ENCODE results near the gene ADAMTSL2.
A peak's percentile ranks its signal among the peaks of the same experiment; 100 is the strongest.

Gene ADAMTSL2

GRCh38 chr9:133531293-133531692 lies 3.2 kb upstream of the ADAMTSL2 start:
- no peaks in the 10 kb centered on the region for H3K36me3 ChIP-seq (ENCODE audit: control insufficient read depth in 1 of 2, insufficient read depth in 2 of 2, low read depth in 1 of 2, low read length in 2 of 2)
- no peak overlapping the region for H3K18ac ChIP-seq (ENCODE audit: low read depth in 1 of 2, low read length in 2 of 2)
- H3K4me1 ChIP-seq (ENCODE audit: control insufficient read depth, insufficient read depth, low read depth, low read length), result peaks cover 43% of the 10 kb centered on the region
- H2AFZ ChIP-seq (ENCODE audit: low read depth, low read length), result no peak overlapping the region
- no peak overlapping the region for H4K91ac ChIP-seq (ENCODE audit: low read length)
- H3K4ac ChIP-seq (ENCODE audit: low read depth in 1 of 2, low read length in 2 of 2), result no peak overlapping the region
- no peak overlapping the region for H3K23ac ChIP-seq (ENCODE audit: low read length in 2 of 2)
- H3K4me2 ChIP-seq (ENCODE audit: low read length, poor library complexity, severe bottlenecking), result no peak overlapping the region
- no peak overlapping the region for H4K8ac ChIP-seq (ENCODE audit: low read length)
- no peak overlapping the region for H3K14ac ChIP-seq (ENCODE audit: low read length in 2 of 2)
- H3K9me3 ChIP-seq (ENCODE audit: control insufficient read depth, low read length), result no peaks in the 10 kb centered on the region
- no peak for DNase-seq
- H2BK5ac ChIP-seq (ENCODE audit: low read depth, low read length, poor library complexity, severe bottlenecking), result no peak overlapping the region
- H2AK5ac ChIP-seq (ENCODE audit: low read length, severe bottlenecking), result no peak overlapping the region
- H3K4me3 ChIP-seq (ENCODE audit: insufficient read depth in 1 of 2, low read depth in 1 of 2, low read length in 2 of 2), result no peak overlapping the region
- no peak overlapping the region for H3K27ac ChIP-seq (ENCODE audit: low read length, poor library complexity, severe bottlenecking)
- WGBS, result 53% methylated on average over 8 of the region's 9 CpGs
- H2BK120ac ChIP-seq (ENCODE audit: low read depth, low read length), result no peak overlapping the region
- no peak overlapping the region for H2BK15ac ChIP-seq (ENCODE audit: low read depth, poor library complexity, severe bottlenecking)
- H3K9ac ChIP-seq (ENCODE audit: low read length), result no peak overlapping the region
- H3K79me1 ChIP-seq (replicated peaks; ENCODE audit: low read length, poor library complexity, severe bottlenecking), result no peaks in the 10 kb centered on the region
- H2BK12ac ChIP-seq (ENCODE audit: low read length in 2 of 2), result no peak overlapping the region
- H3K27me3 ChIP-seq (ENCODE audit: control insufficient read depth in 1 of 2, insufficient read depth in 1 of 2, low read length in 2 of 2), result peaks cover 73 to 87% of the 10 kb centered on the region in 2 experiments

GRCh38 chr9:133532937-133533668 lies 1.4 kb upstream of the ADAMTSL2 start:
- peak; percentile 66 for DNase-seq
- no peak overlapping the region for H2BK15ac ChIP-seq (ENCODE audit: low read depth, poor library complexity, severe bottlenecking)
- no peak overlapping the region for H3K9ac ChIP-seq (ENCODE audit: low read length)
- no peak overlapping the region for H3K18ac ChIP-seq (ENCODE audit: low read depth in 1 of 2, low read length in 2 of 2)
- no peaks in the 10 kb centered on the region for H3K9me3 ChIP-seq (ENCODE audit: control insufficient read depth, low read length)
- no peak overlapping the region for H3K4me2 ChIP-seq (ENCODE audit: low read length, poor library complexity, severe bottlenecking)
- no peak overlapping the region for H3K23ac ChIP-seq (ENCODE audit: low read length in 2 of 2)
- H3K4ac ChIP-seq (ENCODE audit: low read depth in 1 of 2, low read length in 2 of 2), result no peak overlapping the region
- H3K36me3 ChIP-seq (ENCODE audit: control insufficient read depth in 1 of 2, insufficient read depth in 2 of 2, low read depth in 1 of 2, low read length in 2 of 2), result no peaks in the 10 kb centered on the region
- peaks cover 26% of the 10 kb centered on the region for H3K4me1 ChIP-seq (ENCODE audit: control insufficient read depth, insufficient read depth, low read depth, low read length)
- 69% methylated on average over 20 of the region's 20 CpGs for WGBS
- no peak overlapping the region for H2BK5ac ChIP-seq (ENCODE audit: low read depth, low read length, poor library complexity, severe bottlenecking)
- no peak overlapping the region for H3K4me3 ChIP-seq (ENCODE audit: insufficient read depth in 1 of 2, low read depth in 1 of 2, low read length in 2 of 2)
- H3K27me3 ChIP-seq (ENCODE audit: control insufficient read depth in 1 of 2, insufficient read depth in 1 of 2, low read length in 2 of 2), result peaks cover 69 to 90% of the 10 kb centered on the region in 2 experiments
- H2AFZ ChIP-seq (ENCODE audit: low read depth, low read length), result no peak overlapping the region
- no peak overlapping the region for H4K8ac ChIP-seq (ENCODE audit: low read length)
- no peak overlapping the region for H2BK120ac ChIP-seq (ENCODE audit: low read depth, low read length)
- H2AK5ac ChIP-seq (ENCODE audit: low read length, severe bottlenecking), result no peak overlapping the region
- H2BK12ac ChIP-seq (ENCODE audit: low read length in 2 of 2), result no peak overlapping the region
- no peak overlapping the region for H3K27ac ChIP-seq (ENCODE audit: low read length, poor library complexity, severe bottlenecking)
- no peak overlapping the region for H4K91ac ChIP-seq (ENCODE audit: low read length)
- H3K14ac ChIP-seq (ENCODE audit: low read length in 2 of 2), result no peak overlapping the region
- H3K79me1 ChIP-seq (replicated peaks; ENCODE audit: low read length, poor library complexity, severe bottlenecking), result no peaks in the 10 kb centered on the region

- Histone ChIP-seq H3K79me1 (replicated peaks; ENCODE audit: low read length, poor library complexity, severe bottlenecking) (no peaks in the 10 kb centered on the region), H3K36me3 (ENCODE audit: control insufficient read depth in 1 of 2, insufficient read depth in 2 of 2, low read depth in 1 of 2, low read length in 2 of 2) (no peaks in the 10 kb centered on the region), H3K18ac (ENCODE audit: low read depth in 1 of 2, low read length in 2 of 2) (no peak overlapping the region), H2BK5ac (ENCODE audit: low read depth, low read length, poor library complexity, severe bottlenecking) (no peak overlapping the region), H3K14ac (ENCODE audit: low read length in 2 of 2) (peak overlapping the region in 1 of 2 experiments; percentile 22), H3K4ac (ENCODE audit: low read depth in 1 of 2, low read length in 2 of 2) (no peak overlapping the region), H3K4me3 (ENCODE audit: insufficient read depth in 1 of 2, low read depth in 1 of 2, low read length in 2 of 2) (peak overlapping the region in 1 of 2 experiments; percentile 9), H3K9ac (ENCODE audit: low read length) (peak overlapping the region; percentile 59), H3K4me2 (ENCODE audit: low read length, poor library complexity, severe bottlenecking) (no peak overlapping the region), H4K91ac (ENCODE audit: low read length) (peak overlapping the region; percentile 43), H3K9me3 (ENCODE audit: control insufficient read depth, low read length) (no peaks in the 10 kb centered on the region), H2BK15ac (ENCODE audit: low read depth, poor library complexity, severe bottlenecking) (no peak overlapping the region), H2AK5ac (ENCODE audit: low read length, severe bottlenecking) (no peak overlapping the region), H4K8ac (ENCODE audit: low read length) (peak overlapping the region; percentile 67), H3K27me3 (ENCODE audit: control insufficient read depth in 1 of 2, insufficient read depth in 1 of 2, low read length in 2 of 2) (peaks cover 68 to 87% of the 10 kb centered on the region in 2 experiments), H3K23ac (ENCODE audit: low read length in 2 of 2) (no peak overlapping the region), H3K4me1 (ENCODE audit: control insufficient read depth, insufficient read depth, low read depth, low read length) (peaks cover 19% of the 10 kb centered on the region), H2AFZ (ENCODE audit: low read depth, low read length) (no peak overlapping the region), H3K27ac (ENCODE audit: low read length, poor library complexity, severe bottlenecking) (no peak overlapping the region), H2BK120ac (ENCODE audit: low read depth, low read length) (peak overlapping the region; percentile 19), H2BK12ac (ENCODE audit: low read length in 2 of 2) (no peak overlapping the region)
- DNase-seq, result peak; percentile 16
- 62% methylated on average over 9 of the region's 9 CpGs for WGBS
These were observed 647 bp upstream of the ADAMTSL2 start for GRCh38 chr9:133533857-133534256.

GRCh38 chr9:133535306-133535877 lies 888 bp downstream of the ADAMTSL2 start:
- Histone ChIP-seq H2BK12ac (ENCODE audit: low read length in 2 of 2) (no peak overlapping the region), H3K4me3 (ENCODE audit: insufficient read depth in 1 of 2, low read depth in 1 of 2, low read length in 2 of 2) (no peak overlapping the region), H3K4me1 (ENCODE audit: control insufficient read depth, insufficient read depth, low read depth, low read length) (peaks cover 17% of the 10 kb centered on the region), H2BK15ac (ENCODE audit: low read depth, poor library complexity, severe bottlenecking) (no peak overlapping the region), H4K91ac (ENCODE audit: low read length) (no peak overlapping the region), H3K9me3 (ENCODE audit: control insufficient read depth, low read length) (no peaks in the 10 kb centered on the region), H3K9ac (ENCODE audit: low read length) (no peak overlapping the region), H3K27ac (ENCODE audit: low read length, poor library complexity, severe bottlenecking) (no peak overlapping the region), H3K4ac (ENCODE audit: low read depth in 1 of 2, low read length in 2 of 2) (no peak overlapping the region), H4K8ac (ENCODE audit: low read length) (no peak overlapping the region), H3K27me3 (ENCODE audit: control insufficient read depth in 1 of 2, insufficient read depth in 1 of 2, low read length in 2 of 2) (peaks cover 61 to 86% of the 10 kb centered on the region in 2 experiments), H3K18ac (ENCODE audit: low read depth in 1 of 2, low read length in 2 of 2) (no peak overlapping the region), H2BK120ac (ENCODE audit: low read depth, low read length) (no peak overlapping the region), H3K36me3 (ENCODE audit: control insufficient read depth in 1 of 2, insufficient read depth in 2 of 2, low read depth in 1 of 2, low read length in 2 of 2) (no peaks in the 10 kb centered on the region), H3K79me1 (replicated peaks; ENCODE audit: low read length, poor library complexity, severe bottlenecking) (no peaks in the 10 kb centered on the region), H3K23ac (ENCODE audit: low read length in 2 of 2) (peak overlapping the region in 1 of 2 experiments; percentile 27), H2AK5ac (ENCODE audit: low read length, severe bottlenecking) (no peak overlapping the region), H3K14ac (ENCODE audit: low read length in 2 of 2) (no peak overlapping the region), H3K4me2 (ENCODE audit: low read length, poor library complexity, severe bottlenecking) (no peak overlapping the region), H2AFZ (ENCODE audit: low read depth, low read length) (no peak overlapping the region), H2BK5ac (ENCODE audit: low read depth, low read length, poor library complexity, severe bottlenecking) (no peak overlapping the region)
- no peak for DNase-seq
- 68% methylated on average over 9 of the region's 13 CpGs for WGBS
